GM10266 (cell line): ENCODE results near the gene TPRA1.
A peak's percentile ranks its signal among the peaks of the same experiment; 100 is the strongest.

Experiments
- DNase-seq: peaks from one replicate; pipeline ENCODE4 v3.0.0; 2012; ENCODE audit errors: extremely low spot score
- TF ChIP-seq, protein P1 (sequence below): IDR thresholded peaks from 2 replicates; pipeline ENCODE4 v1.5.1; 2012; ENCODE audit warnings: mild to moderate bottlenecking, low read depth; ENCODE audit not compliant: control insufficient read depth, insufficient read depth; ENCODE audit errors: missing control alignments

TPRA1 gene

DNA sequence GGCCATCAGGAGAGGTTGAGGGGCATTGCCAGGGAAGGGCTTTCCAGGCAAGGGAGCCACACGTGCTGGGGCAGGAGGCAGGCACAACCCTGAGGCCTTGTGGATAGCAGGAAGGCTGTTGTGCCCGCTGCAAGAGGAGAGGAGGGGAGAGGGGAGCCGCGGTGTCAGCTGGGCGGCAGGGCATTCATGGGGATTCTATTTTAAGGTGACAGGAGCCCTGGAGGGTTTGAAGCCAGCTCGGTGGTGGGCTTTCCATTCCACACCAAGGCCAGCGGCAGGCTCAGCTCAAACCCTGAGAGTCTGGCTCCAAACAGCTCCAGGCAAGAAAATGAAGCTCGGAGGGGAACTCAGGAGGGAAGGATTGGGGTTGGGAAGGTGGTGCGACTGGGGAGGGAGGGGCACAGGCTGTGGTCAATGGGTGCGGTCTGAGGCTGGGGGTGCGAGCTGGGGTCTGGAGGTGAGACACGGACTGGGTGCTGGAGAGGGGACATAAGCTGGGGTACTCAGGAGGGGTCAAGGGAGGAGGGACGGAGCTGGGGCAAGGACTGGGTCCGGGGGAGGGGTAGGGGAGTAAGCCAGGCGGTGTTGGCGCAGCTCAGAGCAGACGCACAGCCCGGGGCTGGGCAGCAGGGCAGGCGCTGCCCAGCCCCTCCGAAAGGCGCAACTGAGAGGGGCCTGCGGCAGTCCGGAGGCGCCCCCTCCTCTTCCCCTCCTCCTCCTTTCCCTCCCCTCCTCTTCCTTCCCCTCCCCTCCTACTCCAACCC lies 43.4 kb downstream of the TPRA1 start:
- TF ChIP-seq, protein P1, sequence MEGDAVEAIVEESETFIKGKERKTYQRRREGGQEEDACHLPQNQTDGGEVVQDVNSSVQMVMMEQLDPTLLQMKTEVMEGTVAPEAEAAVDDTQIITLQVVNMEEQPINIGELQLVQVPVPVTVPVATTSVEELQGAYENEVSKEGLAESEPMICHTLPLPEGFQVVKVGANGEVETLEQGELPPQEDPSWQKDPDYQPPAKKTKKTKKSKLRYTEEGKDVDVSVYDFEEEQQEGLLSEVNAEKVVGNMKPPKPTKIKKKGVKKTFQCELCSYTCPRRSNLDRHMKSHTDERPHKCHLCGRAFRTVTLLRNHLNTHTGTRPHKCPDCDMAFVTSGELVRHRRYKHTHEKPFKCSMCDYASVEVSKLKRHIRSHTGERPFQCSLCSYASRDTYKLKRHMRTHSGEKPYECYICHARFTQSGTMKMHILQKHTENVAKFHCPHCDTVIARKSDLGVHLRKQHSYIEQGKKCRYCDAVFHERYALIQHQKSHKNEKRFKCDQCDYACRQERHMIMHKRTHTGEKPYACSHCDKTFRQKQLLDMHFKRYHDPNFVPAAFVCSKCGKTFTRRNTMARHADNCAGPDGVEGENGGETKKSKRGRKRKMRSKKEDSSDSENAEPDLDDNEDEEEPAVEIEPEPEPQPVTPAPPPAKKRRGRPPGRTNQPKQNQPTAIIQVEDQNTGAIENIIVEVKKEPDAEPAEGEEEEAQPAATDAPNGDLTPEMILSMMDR, result no peak
- peak; percentile 34 for DNase-seq

DNA sequence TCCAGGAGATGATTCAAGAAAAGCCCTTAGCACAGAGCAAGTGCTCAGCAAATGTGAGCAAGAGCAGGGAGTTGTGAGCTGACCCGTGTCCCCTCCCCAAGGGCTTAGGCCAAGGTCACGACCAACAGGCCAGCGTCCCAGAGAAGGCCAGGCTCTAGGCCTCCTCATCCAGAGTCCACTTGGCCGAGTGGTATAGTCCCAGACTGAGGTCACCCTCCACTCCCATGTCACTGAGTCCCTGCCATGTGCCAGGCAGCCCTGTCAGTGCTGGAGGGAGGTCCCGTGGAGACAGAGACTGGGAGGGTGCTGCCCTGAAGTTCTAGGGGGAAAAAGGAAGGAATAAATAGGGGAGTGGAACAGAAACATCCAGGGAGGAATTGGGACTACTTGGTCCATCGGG lies 44.0 kb downstream of the TPRA1 start:
- TF ChIP-seq, protein P1, result no peak
- no peak for DNase-seq

- TF ChIP-seq, protein P1, result no peak
- DNase-seq, result no peak
Observed at GRCh38 chr3:127545711-127546457, 44.6 kb downstream of the TPRA1 start.

DNA sequence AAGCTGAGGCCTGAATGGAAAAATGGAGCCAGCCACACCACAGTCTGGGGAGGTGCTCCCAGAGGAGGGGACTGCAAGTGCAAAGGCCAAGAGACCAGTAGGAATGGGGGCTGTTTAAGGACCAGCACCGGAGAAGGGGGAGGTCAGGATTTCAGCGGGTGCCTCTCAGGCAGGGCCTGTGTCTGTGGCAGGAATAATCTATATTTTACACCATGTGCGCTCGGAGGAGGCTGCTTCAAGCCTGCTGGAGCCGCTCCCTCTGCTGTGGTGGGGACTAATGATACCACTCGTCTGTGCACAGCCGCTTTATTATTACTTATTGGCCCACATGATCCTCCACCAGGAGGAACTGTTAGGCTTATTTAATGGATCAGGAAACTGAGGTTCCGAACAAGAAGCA lies 45.3 kb downstream of the TPRA1 start:
- TF ChIP-seq, protein P1, result no peak
- DNase-seq, result no peak

- no peak for DNase-seq
- TF ChIP-seq, protein P1, result no peak
Observed at GRCh38 chr3:127544803-127545201, 45.7 kb downstream of the TPRA1 start.

- TF ChIP-seq, protein P1, result peak; percentile 87
- DNase-seq, result peak; percentile 87
Observed at GRCh38 chr3:127544192-127544802, 46.2 kb downstream of the TPRA1 start.
